ENCODE measurements around the gene COL11A2.
A peak's percentile ranks its signal among the peaks of the same experiment; 100 is the strongest.
"Not testable (repeated sequence)": the region's sequence is repeated elsewhere in the genome, so short reads cannot be mapped to it uniquely, and the experiment has no call there.

COL11A2 gene

DNA sequence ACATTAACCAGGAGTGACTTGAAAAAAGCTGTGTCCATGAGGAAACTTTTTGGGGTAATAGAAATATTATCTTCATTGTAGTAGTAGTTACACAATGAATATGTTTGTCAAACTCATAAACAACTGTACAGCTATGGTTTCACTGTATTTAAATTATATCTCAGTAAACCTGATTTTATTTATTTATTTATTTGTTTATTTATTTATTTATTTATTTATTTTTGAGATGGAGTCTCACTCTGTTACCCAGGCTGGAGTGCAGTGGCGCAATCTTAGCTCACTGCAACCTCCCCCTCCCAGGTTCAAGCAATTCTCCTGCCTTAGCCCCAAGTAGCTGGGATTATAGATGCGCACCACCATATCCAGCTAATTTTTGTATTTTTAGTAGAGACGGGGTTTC is 41.7 kb downstream of the COL11A2 start:
- not testable (repeated sequence) for DNase-seq

DNA sequence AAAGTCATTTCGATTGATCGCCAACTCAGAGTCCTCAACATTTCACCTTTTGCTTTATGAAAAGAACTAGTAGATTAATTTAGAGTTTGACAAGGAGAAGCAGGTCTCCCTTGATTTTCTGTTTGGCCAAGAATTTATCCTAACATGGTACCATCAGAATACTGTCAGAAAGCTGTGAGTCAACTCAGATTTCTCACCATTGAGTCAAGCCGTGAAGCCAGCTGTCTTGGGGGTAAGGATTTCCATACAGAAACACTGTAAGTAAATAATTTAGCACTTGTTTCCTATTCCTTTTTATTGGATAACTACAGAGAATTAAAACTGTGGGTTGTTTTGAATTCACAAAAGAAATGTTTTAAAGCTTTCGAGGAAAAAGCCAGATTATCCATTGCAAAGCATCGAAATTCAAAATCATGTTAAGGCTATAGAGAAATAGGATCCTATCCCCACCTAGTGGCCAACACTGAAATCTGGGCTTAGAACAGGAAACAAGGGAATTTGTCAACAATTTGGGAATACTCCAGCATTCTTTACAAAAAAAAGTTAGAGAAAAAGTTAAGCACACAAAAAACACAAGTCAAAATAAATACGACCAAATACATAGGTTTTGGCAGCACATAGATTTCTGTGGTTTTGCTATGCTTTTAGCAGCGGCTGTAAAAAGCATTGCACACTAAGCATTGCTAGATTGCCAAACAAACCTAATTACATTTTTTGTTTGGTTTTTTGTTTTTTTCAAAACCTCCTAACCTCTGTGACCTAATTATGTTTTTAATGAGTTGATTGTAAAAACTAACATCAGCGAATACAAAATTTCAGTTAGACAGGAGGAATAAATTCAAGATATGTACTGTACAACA is 44.2 kb downstream of the COL11A2 start:
- peak in 1 of 2 donors; percentile 63 for DNase-seq

DNA sequence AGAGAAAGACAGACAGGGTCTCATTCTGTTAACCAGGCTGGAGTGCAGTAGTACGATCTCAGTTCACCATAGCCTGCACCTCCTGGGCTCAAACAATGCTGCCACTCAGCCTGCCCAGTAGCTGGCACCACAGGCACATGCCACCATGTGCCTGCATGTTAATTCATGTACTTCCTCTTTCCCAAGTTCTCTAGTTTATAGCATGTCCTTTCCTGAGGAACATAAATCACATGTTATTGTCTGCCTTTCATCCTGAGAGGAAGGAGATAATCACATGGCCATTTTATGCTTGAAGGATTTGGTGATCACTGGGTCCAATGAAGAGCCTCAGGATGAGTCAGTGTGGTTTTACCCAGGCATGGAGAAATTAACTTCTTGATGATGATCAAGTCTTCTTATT is 47.9 kb downstream of the COL11A2 start:
- peak in 1 of 2 donors; percentile 4 for DNase-seq

GRCh38 chr6:33143113-33143770 is 49.0 kb downstream of the COL11A2 start:
- no peak for DNase-seq

GRCh38 chr6:33142501-33143070 is 49.7 kb downstream of the COL11A2 start:
- no peak for DNase-seq

GRCh38 chr6:33140556-33140955 is 51.7 kb downstream of the COL11A2 start:
- no peak for DNase-seq

DNA sequence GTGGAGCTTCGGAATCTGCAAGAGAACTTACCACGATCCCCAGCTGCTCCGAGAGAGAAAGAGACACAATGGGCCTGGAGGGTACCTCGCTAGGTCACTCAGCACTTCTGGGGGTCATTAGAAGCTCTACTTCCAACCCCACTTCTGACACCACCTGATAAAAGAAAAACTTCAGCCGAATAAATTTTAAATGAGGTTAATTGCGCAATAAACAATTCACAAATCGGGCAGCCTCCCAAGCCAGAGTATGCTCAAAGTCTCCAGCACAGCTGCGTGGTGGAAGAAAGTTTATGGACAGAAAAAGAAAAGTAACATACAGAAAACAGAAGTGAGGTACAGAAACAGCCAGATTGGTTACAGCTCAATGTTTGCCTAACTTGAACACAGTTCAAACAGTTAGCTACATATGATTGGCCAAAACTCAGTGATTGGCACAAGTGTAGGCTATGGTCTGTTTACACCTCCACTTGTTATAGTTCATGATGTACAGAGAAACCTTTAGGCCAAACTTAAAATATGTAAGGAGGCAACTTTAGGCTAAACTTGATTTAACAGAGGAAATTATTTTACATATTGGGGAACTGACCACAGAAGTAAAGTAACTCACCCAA is 52.6 kb downstream of the COL11A2 start:
- DNase-seq = no peak

GRCh38 chr6:33136310-33136900 is 55.9 kb downstream of the COL11A2 start:
- DNase-seq = no peak

GRCh38 chr6:33132081-33132524 is 60.2 kb downstream of the COL11A2 start:
- DNase-seq = no peak

DNA sequence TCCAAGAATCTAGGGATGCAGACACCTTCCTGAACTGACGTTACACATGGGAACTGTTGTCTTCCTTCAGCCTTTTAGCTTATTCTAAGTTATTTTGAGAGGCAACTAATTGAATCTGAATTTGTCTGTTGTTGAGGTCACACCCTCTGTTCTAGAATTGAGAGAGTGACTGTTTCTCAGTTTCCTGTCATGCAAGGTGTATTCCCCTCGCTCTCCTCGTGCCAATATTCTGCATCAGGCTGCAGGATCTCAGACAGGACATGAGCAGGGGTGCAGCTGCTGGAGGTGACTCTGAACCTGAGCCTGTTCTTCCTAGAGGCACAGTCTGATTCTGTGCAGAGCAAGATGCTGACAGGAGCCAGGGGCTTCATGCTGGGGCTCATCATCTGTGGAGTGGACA is 63.9 kb downstream of the COL11A2 start:
- DNase-seq = no peak

DNA sequence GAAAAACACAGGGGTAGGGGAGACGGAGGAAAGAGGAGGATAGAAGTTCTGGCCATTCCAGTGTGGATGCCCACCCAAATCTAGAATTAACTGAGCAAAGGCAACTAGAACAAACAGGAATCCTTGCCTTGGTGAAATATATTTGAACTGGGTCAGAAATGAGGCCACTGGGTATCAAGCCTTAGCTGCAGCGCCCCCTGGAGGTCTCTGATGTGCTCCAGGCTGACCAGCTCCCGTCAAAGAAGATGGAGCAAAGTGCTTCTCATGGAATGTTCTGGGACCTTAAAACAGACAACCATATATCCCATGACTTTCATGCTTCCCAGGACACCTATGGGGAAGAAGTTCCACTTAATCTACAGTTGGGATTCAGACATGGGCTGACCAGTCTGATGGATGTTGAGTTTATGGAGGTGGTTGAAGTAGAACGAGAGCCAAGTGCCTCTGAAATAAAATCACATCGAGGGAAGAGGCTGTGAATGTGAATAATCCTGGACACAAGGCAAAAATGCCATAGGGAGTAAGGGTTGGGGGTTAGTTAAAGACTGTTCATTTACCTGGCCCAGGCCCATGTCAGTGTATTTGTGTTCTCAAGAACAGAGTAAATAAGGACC is 66.1 kb downstream of the COL11A2 start:
- peak in 1 of 2 donors; percentile 20 for DNase-seq

- no peak for DNase-seq
Measured at GRCh38 chr6:33124947-33125346, 67.3 kb downstream of the COL11A2 start.

GRCh38 chr6:33124525-33124901 is 67.8 kb downstream of the COL11A2 start:
- DNase-seq = no peak

DNA sequence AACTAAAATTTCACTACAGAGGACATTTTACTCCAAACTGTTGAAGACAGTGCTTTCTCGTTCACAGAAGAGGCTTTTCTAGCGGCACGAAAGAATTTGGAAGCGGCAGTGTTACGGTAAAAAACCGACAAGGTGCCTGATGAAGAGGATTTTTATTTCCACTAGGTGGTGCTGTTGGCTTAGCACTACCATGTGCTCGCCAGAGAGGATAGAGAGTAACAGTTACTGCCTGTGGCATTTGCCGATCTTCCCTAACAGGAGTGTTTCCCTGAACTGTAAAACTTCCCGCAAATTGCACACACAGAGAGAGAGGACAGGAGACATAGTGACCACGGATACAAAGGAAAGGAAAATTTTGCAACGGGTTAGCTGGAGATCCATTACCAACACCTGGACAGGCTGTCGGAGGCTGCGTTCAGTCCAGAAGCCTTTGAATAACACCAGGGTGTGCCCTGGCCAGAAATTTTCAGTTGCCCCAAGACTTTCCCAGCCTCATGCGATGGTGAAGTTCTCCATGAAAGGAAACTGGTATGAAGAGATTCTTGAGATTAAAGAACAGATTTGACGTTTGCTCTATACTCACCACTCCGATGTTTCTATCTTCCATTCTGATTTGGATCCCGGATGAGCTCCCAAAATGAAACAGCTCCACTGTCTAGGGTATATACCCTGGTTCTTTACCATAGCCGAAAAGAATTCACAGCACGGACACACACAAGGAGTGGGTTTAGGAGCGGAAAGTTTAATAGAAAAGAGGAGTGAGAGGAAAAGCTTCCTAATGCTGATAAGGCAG is 68.3 kb downstream of the COL11A2 start:
- peak in 1 of 2 donors; percentile 5 for DNase-seq

DNA sequence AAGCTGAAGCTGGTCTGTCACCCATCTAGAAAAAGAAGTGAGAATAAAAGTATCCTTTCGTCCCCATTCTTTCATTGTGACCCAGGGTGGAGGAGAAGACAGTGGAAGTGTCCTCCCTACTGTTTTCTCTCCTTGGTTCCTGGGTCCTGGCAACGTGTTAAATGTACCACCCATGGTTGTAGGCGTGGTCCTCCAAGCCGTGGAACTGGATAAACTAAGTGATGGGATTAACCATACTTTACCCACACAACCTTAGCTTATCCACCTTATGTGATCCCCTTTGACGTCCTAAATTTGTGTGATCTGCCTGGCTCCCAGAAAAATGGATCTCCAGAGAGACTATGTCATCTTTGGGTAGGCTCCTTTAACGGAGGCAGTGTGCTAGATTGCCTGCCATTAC is 69.1 kb downstream of the COL11A2 start:
- DNase-seq = no peak

DNA sequence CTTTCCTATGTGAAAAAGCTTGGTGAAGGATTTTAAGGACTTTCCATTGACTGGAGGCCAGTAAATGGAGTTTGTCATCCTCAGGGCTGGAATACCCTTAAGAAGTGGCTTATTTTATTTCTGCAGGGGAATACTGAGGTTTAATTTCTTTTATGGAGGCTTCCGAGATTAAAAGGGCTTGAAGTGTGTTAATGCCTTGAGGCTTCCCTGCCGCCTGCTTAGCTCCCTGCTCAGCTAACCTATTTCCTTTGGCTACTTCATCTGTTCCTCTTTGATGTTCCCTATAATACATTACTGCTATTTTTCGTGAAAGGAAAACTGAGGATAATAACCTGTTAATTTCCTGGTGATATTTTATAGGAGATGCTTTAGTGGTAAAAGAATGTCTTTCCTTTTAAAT is 72.3 kb downstream of the COL11A2 start:
- no peak for DNase-seq

- DNase-seq = peak in 1 of 2 donors; percentile 55
Measured at GRCh38 chr6:33118525-33119123, 73.6 kb downstream of the COL11A2 start.

- no peak for DNase-seq
Measured at GRCh38 chr6:33117811-33118277, 74.4 kb downstream of the COL11A2 start.

GRCh38 chr6:33116841-33117711 is 75.2 kb downstream of the COL11A2 start:
- DNase-seq = no peak

- no peak for DNase-seq
Measured at GRCh38 chr6:33116417-33116816, 75.8 kb downstream of the COL11A2 start.
